HG03045 (cell line): ENCODE results near the gene CUX1.
"Not testable (repeated sequence)": the region's sequence is repeated elsewhere in the genome, so short reads cannot be mapped to it uniquely, and the experiment has no call there.

Source experiments
- ATAC-seq: cut with Tn5 transposase; IDR thresholded peaks from one replicate; pipeline ENCODE4 v1.9.1; 2021; ENCODE audit warnings: mild to moderate bottlenecking, moderate library complexity; ENCODE audit not compliant: unreplicated experiment

Gene CUX1

DNA sequence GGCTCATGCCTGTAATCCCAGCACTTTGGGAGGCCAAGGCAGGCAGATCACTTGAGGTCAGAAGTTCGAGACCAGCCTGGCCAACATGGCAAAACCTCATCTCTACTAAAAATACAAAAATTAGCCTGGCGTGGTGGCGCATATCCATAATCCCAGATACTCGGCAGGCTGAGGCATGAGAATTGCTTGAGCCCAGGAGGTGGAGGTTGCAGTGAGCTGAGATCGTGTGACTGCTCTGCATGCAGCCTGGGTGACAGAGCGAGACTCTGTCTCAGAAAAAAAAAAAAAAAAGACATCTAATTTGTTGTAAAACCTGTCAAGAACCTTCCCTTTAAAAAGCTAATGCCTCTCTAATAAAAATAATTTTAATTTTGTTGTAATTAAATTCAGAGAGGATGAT is 5.2 kb downstream of the CUX1 start:
- ATAC-seq, result not testable (repeated sequence)

- no peak for ATAC-seq
Observed at GRCh38 chr7:101823096-101823495, 5.7 kb downstream of the CUX1 start.

DNA sequence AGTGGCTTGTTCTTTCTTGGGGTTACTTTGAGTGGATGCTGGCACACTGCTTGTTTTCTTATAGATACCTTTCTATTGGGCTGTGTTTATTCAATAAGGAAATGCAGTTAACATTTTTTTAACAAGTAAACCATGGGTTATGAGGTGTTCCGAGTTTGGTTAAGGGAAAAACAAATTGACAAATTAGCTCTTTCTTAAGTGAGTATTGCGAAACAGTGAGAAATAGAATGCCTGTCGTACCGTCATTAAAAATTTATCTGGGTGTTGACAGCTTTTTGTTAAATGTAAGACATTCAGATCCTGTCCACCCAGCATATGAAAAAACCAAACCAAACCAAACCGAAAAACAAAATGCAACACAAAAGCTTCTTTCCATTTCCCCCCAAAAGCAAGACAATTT is 6.2 kb downstream of the CUX1 start:
- ATAC-seq, result no peak

DNA sequence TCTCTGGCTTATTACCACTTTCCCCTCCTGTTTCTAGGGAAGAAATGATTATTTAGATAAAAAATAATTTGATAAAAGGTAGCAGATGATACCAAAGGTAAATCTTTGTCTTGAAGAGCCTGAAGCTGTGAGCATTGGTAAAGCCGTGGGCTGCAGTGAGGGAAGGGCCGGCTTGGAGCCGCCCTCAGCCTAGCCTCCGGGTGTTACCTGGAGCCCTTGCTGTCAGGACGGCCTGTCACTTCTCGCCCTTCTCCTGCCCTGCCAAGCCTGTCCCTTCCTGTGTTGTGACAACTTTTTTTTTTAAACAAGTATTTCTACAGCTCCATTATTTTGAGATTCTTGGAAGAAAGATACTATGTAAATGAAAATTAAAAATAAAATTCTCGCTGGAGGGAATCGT is 7.0 kb downstream of the CUX1 start:
- ATAC-seq, result no peak

- ATAC-seq, result no peak
Observed at GRCh38 chr7:101826081-101826835, 8.8 kb downstream of the CUX1 start.

GRCh38 chr7:101828301-101829020 is 11.0 kb downstream of the CUX1 start:
- no peak for ATAC-seq

DNA sequence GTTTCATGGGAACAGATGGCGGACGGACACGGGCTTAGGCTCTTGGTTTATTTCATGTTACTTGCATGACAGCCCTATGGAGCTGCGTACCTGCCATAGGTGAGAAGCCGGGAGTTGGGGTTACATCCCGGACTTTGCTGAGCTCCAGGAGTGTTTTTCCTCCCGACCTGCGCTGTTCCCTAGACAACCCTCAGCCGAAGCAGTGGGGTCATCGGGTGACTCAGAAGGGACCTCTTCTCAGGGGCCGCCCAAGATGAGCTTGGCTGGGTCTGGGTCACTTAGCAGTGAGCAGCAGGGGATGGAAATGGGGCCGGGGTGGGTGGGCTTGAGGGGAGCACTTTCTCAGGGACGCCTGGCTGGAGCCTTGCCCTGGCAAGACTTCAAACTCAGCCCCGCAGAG is 11.9 kb downstream of the CUX1 start:
- ATAC-seq, result no peak

DNA sequence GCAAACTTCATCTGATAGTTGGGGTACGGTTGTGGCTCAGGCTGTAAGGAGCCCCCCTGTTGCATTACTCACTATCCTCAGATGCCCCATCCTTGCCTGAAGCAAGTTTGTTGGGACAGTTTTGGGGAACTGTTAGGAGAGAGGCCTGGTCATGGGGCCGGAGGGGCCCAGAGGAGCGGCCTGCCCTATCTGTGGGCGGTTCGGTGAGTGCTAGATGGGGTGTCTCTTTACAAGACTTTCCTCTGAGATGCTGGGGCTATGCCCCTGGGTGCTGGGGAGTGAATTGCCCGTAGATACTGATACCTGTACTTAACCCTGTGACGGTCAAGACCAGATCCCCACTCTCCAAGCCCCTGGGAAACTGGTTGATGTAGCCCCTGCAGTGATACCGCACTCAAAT is 12.4 kb downstream of the CUX1 start:
- ATAC-seq, result no peak

DNA sequence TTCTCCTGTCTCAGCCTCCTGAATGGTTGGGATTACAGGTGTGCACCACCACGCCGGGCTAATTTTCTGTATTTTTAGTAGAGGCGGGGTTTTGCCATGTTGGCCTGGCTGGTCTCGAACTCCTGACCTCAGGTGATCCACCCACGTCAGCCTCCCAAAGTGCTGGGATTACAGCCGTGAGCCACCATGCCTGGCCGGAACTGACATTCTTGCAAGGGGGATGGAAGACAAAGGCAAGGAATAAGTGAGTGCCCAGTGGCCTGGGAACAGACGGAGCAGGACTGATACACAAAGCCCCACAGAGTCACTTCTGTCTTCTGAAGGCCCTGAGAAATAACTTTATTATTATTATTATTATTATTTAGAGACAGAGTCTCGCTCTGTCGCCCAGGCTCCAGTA is 14.0 kb downstream of the CUX1 start:
- ATAC-seq, result not testable (repeated sequence)

DNA sequence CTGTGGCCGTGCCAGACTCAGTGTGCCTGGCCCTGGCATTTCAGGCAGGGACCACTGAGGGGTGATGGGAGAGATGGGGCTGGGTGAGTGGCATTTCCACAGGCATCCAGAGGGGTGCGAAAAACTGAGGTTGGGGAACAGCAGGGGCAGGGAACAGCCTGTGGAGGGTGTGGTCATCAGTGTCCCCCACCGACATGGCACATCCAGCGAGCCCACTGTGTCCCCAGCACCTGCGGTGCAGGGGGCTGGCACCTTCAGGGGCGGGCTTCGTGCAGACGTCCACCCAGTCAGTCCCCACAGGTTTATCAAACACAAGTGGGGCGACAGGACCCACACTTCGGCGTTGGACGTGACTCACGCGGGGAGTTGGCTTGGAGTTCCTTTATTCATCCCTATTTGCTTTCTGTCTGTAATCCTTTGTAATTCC is 14.8 kb downstream of the CUX1 start:
- ATAC-seq, result no peak

DNA sequence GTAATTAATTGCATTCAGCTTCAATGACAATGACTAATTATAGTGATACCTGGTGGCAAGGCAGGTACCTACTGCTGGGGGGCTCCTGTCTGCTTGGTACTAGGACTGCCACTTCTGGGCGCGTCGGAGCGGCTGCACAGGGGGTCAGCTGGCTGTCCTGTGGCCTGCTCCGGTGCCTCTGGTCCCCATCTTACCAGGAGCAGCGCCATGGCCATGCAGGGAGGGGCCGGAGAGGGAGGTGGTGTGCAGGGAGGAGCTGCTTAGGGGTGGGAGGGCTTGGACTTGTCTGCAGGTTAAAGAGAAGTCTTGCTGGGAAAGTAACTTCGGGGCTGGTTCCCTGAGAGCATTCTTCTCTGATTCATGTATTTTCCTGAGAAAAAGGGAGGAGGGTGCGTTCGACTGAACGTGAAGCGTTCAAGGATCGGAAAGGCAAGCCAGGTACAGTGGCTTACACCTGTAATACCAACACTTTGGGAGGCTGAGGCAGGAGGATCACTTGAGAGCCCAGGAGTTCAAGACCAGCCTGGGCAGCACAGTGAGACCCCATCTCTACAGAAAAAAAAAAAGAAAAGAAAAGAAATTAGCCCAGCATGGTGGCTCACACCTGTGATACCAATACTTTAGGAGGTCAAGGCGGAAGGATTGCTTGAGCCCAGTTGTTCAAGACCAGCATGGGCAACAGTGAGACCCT is 15.4 kb downstream of the CUX1 start:
- ATAC-seq, result no peak

GRCh38 chr7:101833799-101834198 is 16.4 kb downstream of the CUX1 start:
- ATAC-seq, result no peak

GRCh38 chr7:101835136-101835535 is 17.7 kb downstream of the CUX1 start:
- ATAC-seq, result no peak

- not testable (repeated sequence) for ATAC-seq
Observed at GRCh38 chr7:101837433-101837832, 20.0 kb downstream of the CUX1 start.

- no peak for ATAC-seq
Observed at GRCh38 chr7:101838837-101839483, 21.5 kb downstream of the CUX1 start.

GRCh38 chr7:101841328-101841727 is 23.9 kb downstream of the CUX1 start:
- ATAC-seq, result no peak

DNA sequence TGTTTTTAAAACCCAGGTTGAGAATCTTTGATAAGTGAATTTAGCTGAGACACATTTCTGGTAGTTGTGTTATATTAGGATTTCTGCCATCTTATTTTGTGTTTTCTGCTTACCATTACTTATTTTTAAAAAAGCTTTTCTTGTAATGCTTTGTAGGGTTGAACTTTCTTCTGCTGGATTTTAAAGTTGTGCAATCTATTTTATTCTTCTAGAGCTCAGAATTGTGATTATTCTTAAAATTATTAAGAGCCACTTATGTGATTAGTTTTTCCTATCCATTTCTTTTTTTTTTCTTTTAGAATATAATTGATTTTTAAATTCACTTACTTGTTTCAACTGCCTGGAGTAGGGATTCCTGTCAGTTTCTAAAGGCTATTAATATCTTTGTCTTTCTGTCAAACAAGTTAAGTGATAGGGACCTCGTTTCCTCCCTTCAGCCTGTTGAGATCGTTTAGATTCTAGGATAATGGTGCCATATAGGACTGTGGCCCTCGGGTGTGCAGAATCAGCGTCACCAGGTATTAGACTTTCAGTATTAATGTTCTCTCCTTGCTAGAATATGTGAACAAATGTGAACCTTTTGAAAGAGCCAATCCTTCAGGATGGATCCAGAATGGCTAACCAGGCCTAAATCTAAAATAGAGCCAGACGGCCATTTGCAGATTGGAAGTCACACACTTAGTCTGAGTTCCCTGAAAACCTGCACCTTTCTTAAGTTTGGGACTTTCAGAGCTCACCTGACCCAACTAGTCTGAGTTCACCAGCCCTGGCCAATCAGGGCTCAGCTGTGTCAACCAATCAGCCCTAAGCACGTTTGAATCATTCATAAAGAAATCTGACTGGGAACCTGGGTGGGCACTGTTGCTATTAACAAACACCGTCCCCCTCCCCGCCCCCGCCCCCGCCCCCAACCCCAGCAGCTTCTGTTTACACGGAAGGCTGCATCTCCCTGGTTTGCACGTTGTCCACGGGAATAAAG is 26.2 kb downstream of the CUX1 start:
- ATAC-seq, result no peak

- ATAC-seq, result no peak
Observed at GRCh38 chr7:101845974-101846373, 28.5 kb downstream of the CUX1 start.

- ATAC-seq, result no peak
Observed at GRCh38 chr7:101846800-101847538, 29.5 kb downstream of the CUX1 start.
